ENCODE data around the gene RAD23B. TPM values are rescaled to one million over a fixed set of nuclear protein-coding genes. Genes with fewer than 3 reads are reported as not detected.

RAD23B gene
- total and polyA plus RNA-seq, 2 of the 13 experiments (the other 11 are each of a cell fraction or from before 2014, with no cell fraction given) = 133 to 156 TPM

DNA sequence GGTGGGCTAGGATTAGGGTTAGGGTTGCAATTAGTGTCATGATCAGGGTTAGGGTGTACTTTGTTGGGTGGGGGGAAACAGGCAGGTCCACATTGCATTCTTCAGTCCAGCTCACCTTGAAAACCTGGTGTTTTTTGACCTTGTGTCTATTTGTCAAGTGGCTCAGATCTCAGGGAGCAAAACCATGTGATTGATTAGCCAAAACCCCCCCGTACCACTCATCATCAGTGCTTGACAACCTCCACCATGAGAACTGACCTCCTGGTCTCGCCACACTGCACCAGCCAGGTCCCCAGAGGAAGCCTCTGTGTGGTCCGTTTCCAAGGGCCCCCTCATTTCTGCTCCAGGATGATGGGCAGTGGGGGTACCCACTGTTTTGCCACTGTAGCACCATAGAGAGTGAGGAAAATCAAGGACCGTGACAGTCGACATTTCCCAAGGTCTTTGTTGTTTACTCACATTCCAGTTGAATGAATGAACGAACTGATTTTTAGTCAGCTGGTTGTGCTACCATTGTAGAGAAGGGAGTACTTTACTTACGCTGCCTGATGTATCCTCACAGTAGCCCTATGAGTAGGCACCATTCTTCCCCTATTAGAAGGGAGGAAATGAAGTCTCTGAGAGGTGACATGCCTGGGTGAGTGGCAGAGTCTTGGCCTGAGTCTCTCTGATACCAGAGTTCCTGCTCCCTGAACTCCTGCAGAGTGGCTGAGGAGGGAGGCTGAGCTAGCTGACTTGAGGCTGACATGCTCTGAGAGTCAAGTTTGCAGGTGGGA, 84.8 kb downstream of the RAD23B start (continued):
- TF ChIP-seq DMTF1 (CRISPR knock-in tag; IDR thresholded peaks at IDR 0.05) = no peak
- TF ChIP-seq ARID2 (CRISPR knock-in tag; IDR thresholded peaks at IDR 0.05; ENCODE audit: borderline replicate concordance) = no peak
- no peak for TF ChIP-seq HBP1 (CRISPR knock-in tag; IDR thresholded peaks at IDR 0.05; ENCODE audit: low read depth)
- no peak; the same call in 1 of the 2 replicates for TF ChIP-seq ZNF331 (CRISPR knock-in tag; IDR thresholded peaks at IDR 0.05)
- no peak for TF ChIP-seq ZSCAN5A (CRISPR knock-in tag; IDR thresholded peaks at IDR 0.05; ENCODE audit: borderline replicate concordance)
- no peak for TF ChIP-seq ZSCAN21 (CRISPR knock-in tag; IDR thresholded peaks at IDR 0.05; ENCODE audit: borderline replicate concordance)
- TF ChIP-seq PRPF4 (IDR thresholded peaks at IDR 0.05; ENCODE audit: low read depth, low read length, poor library complexity, severe bottlenecking) = no peak
- TF ChIP-seq ZKSCAN1 (IDR thresholded peaks at IDR 0.05; ENCODE audit: low read length) = no peak
- TF ChIP-seq MBNL3 (CRISPR knock-in tag; conservative IDR thresholded peaks at IDR 0.05) = no peak
- TF ChIP-seq PATZ1 (CRISPR knock-in tag; IDR thresholded peaks at IDR 0.05) = peak; percentile 64; the same call in 1 of the 2 replicates
- TF ChIP-seq ZBTB42 (CRISPR knock-in tag; IDR thresholded peaks at IDR 0.05) = no peak
- no peak for TF ChIP-seq ZNF503 (CRISPR knock-in tag; IDR thresholded peaks at IDR 0.05)
- TF ChIP-seq NFATC3 (CRISPR knock-in tag; IDR thresholded peaks at IDR 0.05) = no peak
- TF ChIP-seq MYNN (CRISPR knock-in tag; IDR thresholded peaks at IDR 0.05; ENCODE audit: low read depth) = no peak
- TF ChIP-seq ZNF260 (CRISPR knock-in tag; IDR thresholded peaks at IDR 0.05; ENCODE audit: borderline replicate concordance, low read depth) = no peak
- TF ChIP-seq MAZ (IDR thresholded peaks at IDR 0.05; ENCODE audit: borderline replicate concordance, low read depth, low read length) = no peak
- TF ChIP-seq MAZ (CRISPR knock-in tag; IDR thresholded peaks at IDR 0.05; ENCODE audit: low read depth) = no peak
- no peak for TF ChIP-seq CREM (IDR thresholded peaks at IDR 0.05)
- no peak for TF ChIP-seq CREM (CRISPR knock-in tag; IDR thresholded peaks at IDR 0.05)

Measured in HepG2 (cell line).